Stimulated activated CD8-positive, alpha-beta memory T cell treated with anti-CD3 and anti-CD28 coated beads, Interleukin-7, amount 100 ng/mL, for 4 hours (primary cell): ENCODE results near the gene NSMF.

Source experiments
- DNase-seq, 2 donors: peaks; one replicate each; pipeline ENCODE4 v3.0.0-alpha.2; 2020; ENCODE audit warnings: low read depth in 2 of 2

NSMF gene

GRCh38 chr9:137432687-137433348 lies 26.3 kb downstream of the NSMF start:
- DNase-seq = no peak

- DNase-seq = no peak
Measured at GRCh38 chr9:137431416-137431931, 27.7 kb downstream of the NSMF start.

- DNase-seq = no peak
Measured at GRCh38 chr9:137430723-137431415, 28.3 kb downstream of the NSMF start.

GRCh38 chr9:137429974-137430722 lies 29.0 kb downstream of the NSMF start:
- no peak for DNase-seq

GRCh38 chr9:137429546-137429890 lies 29.6 kb downstream of the NSMF start:
- no peak for DNase-seq

GRCh38 chr9:137428841-137429545 lies 30.1 kb downstream of the NSMF start:
- DNase-seq = no peak

GRCh38 chr9:137428311-137428630 lies 30.9 kb downstream of the NSMF start:
- DNase-seq = no peak

GRCh38 chr9:137427454-137428310 lies 31.5 kb downstream of the NSMF start:
- DNase-seq = no peak

- DNase-seq = no peak
Measured at GRCh38 chr9:137426018-137426681, 33.0 kb downstream of the NSMF start.

GRCh38 chr9:137423514-137424291 lies 35.4 kb downstream of the NSMF start:
- DNase-seq = no peak

- DNase-seq = peak; percentile 80 to 88
Measured at GRCh38 chr9:137422604-137423513, 36.3 kb downstream of the NSMF start, which contains the start of the genes EXD3 and NOXA1. EXD3 (minus strand) TSS chr9:137423162; CDS start chr9:137395357, 27,805 bp downstream. NOXA1 (plus strand) TSS chr9:137423393; CDS start chr9:137423530, 137 bp downstream.

- no peak for DNase-seq
Measured at GRCh38 chr9:137421838-137422603, 37.1 kb downstream of the NSMF start.

GRCh38 chr9:137417161-137418021 lies 41.7 kb downstream of the NSMF start:
- DNase-seq = no peak

- DNase-seq = no peak
Measured at GRCh38 chr9:137416563-137417151, 42.5 kb downstream of the NSMF start.

GRCh38 chr9:137416006-137416562 lies 43.0 kb downstream of the NSMF start:
- no peak for DNase-seq

- DNase-seq = no peak
Measured at GRCh38 chr9:137415451-137415850, 43.7 kb downstream of the NSMF start.
